ENCODE measurements around the gene HSF5.
A peak's percentile ranks its signal among the peaks of the same experiment; 100 is the strongest.
"Not testable (repeated sequence)": the region's sequence is repeated elsewhere in the genome, so short reads cannot be mapped to it uniquely, and the experiment has no call there.

HSF5 gene

DNA sequence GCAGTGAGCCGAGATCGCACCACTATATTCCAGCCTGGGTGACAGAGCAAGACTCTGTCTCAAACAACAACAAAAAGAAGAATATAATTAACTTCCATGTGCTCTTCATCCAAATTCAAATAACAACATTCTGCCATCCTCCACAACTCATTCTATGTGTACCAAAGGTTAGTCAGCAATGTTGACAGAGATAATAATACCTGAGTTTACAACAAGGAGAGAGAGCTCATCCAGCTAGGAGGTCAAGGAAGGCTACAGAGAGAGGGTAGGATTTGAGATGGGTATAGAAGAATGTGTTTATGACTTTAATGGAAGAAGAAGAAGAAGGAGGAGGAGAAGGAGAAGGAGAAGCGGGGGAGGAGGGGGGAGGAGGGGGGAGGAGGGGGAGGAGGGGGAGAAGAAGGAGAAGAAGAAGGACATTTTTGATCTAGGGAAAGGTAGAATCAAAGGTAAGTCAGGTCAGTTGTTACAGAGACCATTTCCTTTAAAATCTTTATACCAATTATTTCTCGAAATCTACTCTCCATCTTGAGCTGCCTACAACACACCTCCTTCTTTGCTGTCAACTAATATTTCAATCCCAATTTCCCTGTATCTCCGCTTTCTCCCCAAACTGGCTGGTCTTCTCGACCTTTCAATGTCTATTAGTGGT, 10.1 kb upstream of the HSF5 start:
- intact Hi-C loops (cut with DNase I), result no loop called here
- no peak for DNase-seq

DNA sequence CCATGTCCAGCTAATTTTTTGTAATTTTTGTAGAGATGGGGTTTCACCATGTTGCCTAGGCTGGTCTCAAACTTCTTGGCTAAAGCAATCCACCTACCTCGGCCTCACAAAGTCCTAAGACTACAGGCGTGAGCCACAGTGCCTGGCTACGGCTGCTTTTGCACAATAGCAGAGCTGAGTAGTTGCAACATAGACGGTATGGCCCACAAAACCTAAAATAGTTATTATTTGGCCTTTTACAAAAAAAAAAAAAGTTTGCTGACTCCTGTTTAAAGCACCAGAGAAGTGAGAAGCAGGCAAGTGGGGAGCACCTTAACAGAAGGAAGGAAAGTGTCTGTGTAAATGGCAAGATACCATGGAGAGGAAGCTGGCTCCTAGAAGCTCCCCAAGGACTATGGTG, 5.3 kb upstream of the HSF5 start:
- DNase-seq, result no peak
- intact Hi-C loops (cut with DNase I), result no loop called here

DNA sequence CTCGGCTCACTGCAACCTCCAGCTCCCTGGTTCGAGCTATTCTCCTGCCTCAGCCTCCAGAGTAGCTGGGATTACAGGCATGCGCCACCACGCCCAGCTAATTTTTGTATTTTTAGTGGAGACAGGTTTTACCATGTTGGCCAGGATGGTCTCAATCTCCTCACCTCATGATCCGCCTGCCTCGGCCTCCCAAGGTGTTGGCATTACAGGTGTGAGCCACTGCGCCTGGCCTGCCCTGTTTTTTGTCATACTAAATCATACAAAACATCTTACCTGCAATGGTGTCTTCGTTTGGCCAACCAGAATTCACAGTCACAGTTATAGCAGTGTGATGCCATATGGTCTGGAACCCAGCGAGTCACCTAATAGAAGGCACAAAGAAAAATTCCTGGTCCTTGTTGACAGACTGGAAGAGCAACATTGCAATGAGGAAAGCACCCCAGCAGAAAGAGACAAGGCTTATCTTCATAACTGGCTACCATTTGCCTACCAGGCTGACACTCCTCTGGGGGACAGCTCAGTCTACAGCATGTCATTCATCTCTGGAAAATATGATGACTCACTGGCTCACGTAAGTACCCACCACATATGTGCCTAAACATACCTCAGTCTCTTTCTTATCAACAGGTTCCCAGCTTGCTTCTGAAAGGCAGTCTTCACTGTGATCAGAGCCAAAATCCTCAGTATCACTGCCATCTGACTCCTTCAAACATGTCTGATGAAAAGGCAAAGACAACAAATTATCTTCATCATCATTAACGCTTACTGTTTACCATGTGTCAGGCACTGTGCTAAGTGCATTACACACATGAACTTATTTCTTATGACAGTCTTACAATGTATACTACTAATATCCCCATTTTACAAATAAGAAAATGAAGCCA, 4.3 kb upstream of the HSF5 start:
- intact Hi-C loops (cut with DNase I), result no loop called here
- no peak for DNase-seq

DNA sequence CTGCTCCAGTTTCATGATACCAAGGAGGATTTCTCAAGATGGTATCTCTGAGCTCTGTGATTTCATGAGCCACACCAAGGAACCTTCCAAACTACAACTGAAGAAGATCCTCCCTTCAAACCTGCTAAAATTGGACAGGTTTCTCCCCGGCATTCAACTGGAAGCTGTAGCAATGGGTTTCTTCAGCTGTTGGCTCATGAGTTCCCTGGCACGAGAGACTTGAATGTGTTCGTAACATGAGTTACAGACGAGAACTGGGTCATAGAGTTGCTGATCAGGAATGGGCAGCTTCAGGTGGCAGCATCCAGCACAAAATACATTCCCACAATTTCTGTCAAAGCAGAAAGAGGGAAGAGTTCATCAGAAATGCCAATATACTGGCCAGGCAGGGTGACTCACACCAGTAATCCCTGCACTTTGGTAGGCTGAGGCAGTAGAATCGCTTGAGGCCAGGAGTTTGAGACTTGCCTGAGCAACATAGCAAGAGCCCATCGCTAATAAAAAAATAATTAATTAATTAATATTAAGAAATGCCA, 3.4 kb upstream of the HSF5 start:
- intact Hi-C loops (cut with DNase I), result no loop called here
- DNase-seq, result no peak

DNA sequence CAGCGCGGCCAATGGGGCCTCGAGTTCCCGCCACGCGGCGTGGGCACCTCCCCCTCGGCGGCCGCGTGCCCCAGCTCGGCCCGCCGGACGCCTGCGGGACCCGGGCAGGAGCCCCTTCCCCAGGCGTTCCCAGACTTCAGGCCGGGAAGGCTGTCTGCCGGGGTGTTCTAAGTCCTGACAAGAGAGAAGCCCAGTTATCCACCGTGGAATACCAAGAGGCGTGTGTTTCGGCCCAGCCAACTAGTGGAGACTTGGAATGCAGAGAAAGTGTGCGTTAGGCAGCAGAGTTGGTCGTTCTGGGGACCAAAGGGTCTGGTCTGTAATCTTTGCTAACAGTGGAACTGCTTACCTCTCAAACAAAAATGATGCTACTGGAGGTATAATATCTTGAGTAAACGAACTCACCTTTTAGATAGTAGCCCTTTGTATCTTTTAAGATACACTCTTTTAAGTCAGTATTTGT, 251 bp upstream of the HSF5 start:
- no peak for DNase-seq
- intact Hi-C loops (cut with DNase I), result no loop called here

DNA sequence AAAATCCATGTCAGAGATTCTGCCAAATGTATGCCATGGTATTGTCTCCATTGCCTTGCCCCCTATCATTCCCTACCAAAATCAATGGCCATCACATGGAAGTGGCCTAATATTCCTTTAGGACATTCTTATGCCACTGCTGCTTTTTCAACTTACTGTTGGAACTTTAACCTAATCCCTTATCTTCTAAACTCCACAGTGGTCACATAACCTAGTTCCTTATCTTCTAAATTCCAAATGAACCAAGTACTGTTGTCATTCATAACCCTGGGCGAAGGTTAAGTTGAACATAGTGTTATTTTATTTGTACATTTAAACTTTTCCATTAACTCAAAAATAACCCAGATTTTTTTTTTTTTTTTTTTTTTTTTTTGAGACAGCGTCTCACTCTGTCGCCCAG, 3.6 kb downstream of the HSF5 start:
- no peak for DNase-seq
- intact Hi-C loops (cut with DNase I), result no loop called here

DNA sequence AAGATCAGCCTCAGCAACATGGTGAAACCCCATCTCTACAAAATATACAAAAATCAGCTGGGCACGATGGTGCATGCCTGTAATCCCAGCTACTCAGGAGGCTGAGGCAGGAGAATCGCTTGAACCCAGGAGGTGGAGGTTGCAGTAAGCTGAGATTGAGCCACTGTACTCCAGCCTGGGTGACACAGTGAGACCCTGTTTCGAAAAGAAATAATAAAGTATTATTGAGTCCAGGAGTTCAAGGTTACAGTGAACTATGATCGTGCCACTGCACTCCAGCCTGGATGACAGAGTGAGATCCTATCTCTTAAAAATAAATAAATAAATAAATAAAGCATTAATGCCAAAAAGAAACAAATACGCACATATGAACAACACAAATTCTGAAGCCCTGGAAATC, 6.4 kb downstream of the HSF5 start:
- DNase-seq; intact Hi-C loops (cut with DNase I): not testable (repeated sequence)

DNA sequence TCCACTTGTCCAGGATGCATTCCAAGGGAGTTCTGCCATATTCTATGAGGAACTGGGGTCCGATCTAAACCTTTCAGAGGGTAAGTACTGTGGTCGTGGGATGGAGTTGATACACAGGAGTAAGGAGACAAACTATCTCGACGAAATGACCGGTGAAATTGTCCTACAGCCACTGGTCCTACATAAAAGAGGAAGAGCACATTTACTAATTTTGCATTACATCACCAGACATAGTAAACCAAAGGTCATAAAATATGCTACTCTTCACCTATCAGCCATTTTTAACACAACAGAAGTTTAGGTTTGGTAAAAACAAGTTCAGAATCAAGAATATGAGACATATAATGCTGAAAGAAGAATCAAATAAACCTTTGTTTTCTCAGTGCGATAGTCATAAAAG, 8.1 kb downstream of the HSF5 start:
- intact Hi-C loops (cut with DNase I), result no loop called here
- no peak for DNase-seq

DNA sequence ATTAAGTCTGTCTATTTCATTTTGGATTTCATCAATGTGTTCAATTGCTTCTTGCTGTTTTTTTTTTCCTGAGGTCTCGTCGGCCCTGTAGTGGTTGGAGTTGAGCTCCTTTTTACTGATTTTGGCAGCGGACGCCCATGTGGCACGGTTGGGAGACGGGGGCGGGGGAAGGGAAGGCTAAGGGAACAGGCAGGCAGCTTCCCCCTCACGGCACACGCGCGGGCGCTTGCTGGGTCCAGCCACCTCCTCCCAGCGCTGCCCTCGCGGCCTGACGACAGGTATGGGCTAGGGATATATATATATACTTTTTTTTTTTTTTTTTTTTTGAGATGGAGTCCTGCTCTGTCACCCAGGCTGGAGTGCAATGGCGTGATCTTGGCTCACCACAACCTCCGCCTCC, 11.4 kb downstream of the HSF5 start:
- intact Hi-C loops (cut with DNase I), result no loop called here
- no peak for DNase-seq

DNA sequence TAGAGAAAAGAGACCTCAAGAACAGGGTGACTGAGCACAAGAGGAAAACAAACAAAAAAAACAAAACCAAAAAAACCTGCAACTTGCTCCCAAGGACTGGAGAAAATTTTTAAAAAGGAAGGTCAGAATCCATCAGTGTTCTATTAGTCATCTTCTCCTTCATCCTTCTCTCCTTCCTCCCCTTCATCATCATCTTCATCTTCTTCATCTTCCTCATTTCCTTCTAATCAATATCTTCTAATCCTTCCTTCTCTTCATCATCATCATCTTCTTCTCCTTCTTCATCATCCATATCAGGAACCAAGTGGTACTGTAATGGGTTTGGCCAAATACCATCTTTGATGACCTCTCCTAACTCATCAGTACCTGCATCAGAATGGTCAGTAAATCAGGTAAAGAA, 12.2 kb downstream of the HSF5 start:
- DNase-seq, result no peak
- intact Hi-C loops (cut with DNase I), result no loop called here

DNA sequence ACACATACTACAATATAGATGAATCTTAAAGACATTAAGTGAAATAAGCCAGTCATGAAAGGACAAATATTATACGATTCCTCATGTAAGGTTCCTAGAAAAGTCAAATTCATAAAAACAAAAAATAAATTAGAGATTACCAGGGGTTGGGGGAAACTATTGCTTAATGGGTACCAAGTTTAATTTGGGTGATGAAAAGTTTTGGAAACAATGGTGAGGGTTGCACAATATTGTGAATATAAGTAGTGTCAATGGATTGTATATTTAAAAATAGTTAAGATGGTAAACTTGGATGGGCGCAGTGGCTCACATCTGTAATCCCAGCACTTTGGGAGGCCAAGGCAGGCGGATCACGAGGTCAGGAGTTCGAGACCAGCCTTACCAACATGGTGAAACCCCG, 17.9 kb downstream of the HSF5 start:
- DNase-seq, result no peak
- intact Hi-C loops (cut with DNase I), result no loop called here

DNA sequence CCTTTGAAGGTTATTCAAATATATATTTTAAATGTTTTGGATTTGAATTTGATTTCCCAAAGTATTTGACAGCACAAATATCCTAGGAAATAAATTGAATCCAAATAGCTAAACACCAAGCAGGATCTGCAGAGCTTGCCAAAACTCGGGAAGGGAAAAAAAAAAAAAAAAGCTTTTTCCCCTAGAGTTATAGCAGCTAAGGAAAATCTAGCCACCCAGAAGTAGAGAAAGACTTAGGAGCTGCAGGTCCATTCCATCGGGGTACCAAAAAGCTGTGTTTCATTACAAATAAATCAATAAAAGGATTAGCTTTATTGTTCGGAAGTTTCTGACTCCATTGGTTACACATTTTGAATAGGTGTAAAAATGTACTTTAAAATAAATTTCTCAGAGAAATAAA, 19.3 kb downstream of the HSF5 start:
- DNase-seq, result no peak
- intact Hi-C loops (cut with DNase I), result no loop called here

DNA sequence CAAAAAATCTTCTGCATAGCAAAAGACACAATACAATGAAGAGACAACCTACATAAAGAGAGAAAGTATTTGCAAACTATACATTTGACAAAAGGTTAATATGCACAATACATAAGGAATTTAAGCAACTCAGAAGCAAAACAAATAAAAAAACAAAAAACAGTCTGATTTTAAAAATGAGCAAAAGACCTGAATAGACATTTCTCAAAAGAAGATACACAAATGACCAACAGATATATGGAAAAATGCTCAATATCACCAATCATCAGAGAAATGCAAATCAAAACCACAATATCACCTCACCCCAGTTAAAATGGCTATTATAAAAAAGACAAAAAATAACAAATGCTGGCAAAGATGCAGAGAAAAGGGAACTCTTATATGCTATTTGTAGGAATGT, 32.7 kb downstream of the HSF5 start:
- no peak for DNase-seq
- intact Hi-C loops (cut with DNase I), result no loop called here

DNA sequence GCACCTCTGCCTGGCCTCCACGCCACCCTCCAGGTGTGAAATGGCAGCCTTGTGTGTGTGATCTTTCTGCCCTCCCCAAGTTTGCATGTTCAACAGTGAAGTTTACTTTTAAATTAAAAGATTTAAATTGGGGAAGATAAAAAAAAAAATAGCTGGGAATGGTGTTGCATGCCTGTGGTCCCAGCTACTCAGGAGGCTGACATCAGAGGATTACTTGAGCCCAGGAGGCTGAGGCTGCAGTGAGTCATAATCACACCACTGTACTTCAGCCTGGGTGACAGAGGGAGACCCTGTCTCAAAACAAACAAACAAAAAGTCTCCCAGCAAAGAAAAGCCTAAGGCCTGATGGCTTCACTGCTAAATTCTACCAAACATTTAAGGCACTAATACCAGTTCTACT, 35.5 kb downstream of the HSF5 start:
- no peak for DNase-seq
- intact Hi-C loops (cut with DNase I), result no loop called here

DNA sequence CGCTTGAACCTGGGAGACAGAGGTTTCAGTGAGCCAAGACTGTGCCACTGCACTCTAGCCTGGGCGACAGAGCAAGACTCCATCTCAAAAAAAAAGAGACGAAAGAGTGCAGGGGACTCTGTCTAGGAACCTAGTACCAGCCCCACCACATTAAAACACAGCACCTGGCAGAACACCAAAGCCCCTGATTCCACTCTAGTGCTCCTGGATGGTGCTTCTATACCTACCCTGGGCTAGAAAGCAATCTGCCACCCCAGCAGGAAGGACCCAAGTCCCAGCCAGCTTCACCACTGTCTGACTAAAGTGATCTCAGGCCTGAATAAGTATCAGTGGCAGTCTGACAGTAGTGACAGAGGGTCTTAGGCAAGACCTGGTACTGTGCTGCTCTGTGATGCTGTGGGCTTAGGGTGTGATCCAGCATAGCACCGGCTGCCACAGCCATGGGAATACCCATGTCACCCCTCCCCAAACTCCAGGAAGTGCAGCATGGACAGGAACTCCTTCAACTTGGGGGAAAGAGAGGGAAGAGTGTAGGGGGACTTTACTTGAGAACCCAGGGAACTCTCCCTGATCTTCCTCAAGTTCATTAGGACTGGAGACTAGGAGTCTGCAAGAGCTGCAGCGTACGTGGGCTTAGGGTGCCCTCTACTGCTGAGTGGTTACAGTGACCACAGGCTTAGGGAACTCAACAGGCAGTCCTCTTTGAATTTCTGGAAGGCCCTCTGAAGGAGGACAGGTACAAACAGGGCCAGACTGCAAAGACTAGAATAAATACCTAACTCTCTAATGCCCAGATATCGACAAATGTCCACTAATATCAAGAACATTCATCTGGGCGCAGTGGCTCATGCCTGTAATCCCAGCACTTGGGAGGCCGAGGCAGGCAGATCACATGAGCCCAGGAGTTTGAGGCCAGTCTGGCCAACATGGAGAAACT, 40.9 kb downstream of the HSF5 start:
- intact Hi-C loops (cut with DNase I), result no loop called here
- peak in 41 of 42 donors; percentile 4 to 76 (median 53) for DNase-seq

DNA sequence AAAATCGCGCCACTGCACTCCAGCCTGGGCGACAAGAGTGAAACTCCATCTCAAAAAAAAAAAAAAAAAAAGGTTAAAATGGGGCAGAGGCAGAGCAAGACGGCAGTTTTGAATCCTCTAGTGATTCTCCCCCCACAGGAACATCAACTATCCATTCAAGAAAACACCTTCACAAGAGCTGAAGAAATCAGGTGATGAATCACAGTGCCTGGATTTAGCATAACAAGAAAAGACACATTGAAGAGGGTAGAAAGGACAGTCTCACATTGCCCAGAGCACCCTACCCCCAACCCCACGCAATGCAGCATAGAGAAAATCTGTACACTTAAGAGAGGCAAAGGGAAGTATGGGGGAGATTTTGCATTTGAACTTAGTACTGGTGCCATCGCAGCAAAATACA, 42.1 kb downstream of the HSF5 start:
- DNase-seq, result no peak
- intact Hi-C loops (cut with DNase I), result no loop called here

DNA sequence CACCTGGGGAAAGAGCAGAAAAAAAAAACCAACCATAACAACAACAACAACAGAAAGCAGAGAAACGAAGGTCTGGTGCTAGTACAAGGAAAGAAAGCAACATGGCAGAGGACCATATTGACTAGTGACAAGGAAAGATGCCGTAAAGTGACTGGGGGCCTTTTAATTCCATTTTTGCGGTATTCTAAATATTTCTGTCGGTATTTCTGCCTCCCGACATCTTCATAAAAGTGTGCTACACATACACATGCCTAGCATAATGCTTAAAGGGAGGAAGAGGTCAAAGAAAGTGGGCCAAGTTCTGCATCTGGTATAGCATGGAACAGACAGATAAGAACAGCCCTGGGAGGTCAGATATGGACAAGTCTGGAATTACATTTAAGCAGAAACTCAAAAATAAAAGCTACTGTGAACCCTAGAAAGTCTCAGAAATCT, 51.4 kb downstream of the HSF5 start:
- intact Hi-C loops (cut with DNase I), result no loop called here
- DNase-seq, result no peak

DNA sequence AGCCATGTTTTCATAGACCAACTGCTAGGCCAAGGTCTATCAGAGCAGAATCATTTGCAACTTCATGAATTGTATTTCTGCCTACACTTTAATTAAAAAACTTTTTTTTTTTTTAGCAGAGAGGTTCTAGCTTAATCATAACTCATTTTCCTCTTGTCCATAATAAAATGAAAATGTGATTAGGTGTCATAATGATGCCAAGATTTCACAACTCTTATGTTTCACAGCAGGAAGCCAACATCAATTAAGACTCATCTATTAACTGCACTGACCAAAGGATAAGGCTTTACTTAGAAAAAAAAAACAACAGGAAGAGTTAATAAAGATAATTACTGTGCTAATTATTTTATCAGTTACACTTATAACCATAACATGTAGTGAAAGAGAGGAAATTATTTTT, 52.0 kb downstream of the HSF5 start:
- intact Hi-C loops (cut with DNase I), result no loop called here
- DNase-seq, result no peak

DNA sequence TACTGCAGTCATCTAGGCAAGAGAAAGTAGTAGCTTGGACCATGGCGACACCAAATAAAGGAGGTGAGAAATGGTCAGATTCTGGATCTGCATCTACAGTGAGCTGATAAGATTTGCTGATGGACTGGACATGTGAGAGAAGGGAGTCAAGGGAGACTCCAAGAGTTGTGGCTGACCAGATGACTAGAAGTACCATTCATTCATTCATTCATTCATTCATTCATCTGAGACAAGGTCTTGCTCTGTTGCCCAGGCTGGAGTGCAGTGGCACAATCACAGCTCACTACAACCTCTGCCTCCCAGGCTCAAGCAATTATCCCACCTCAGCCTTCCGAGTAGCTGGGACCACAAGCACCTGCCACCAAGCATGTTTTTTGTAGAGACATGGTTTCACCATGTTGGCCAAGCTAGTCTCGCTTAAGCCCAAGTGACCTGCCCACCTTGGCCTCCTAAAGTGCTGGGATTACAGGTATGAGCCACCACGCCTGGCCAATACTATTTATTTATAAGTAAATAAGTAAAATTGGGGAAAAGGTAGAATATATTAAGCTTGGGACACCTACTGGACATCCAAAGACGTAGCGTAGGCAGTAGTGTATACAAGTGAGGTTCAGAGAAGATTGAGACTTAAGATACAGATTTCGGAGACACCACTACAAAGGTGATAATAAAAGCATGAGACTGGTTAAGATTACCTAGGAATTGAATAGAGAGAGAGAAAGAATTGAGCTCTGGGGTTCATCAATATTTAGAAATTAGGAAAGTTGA, 55.2 kb downstream of the HSF5 start:
- intact Hi-C loops (cut with DNase I), result no loop called here
- DNase-seq, result no peak
